SU-DHL-6 (cell line): ENCODE results near the gene CAMK2D.

ENCODE experiments used
- CTCF ChIP-seq: fragments of 200-600 bp; sonication (generic); IDR thresholded peaks from one replicate; pipeline ENCODE4 v1.5.1; 2017; ENCODE audit warnings: antibody characterized with exemption, mild to moderate bottlenecking, low read length, moderate library complexity; ENCODE audit not compliant: insufficient read depth, poor library complexity, severe bottlenecking
- EZH2phosphoT487 ChIP-seq: fragments of 200-600 bp; sonication (generic), shearing (Covaris generic); conservative IDR thresholded peaks from 2 replicates; pipeline ENCODE4 v1.6.1; 2018; ENCODE audit warnings: mild to moderate bottlenecking, antibody characterized with exemption, low read length, moderate library complexity, mixed read lengths

- TF ChIP-seq CTCF (no peak), EZH2phosphoT487 (no peak)
Observed at GRCh38 chr4:113565702-113566012, 195.9 kb downstream of the CAMK2D start.
